GM12801 (cell line): ENCODE results near the gene ABHD17C.

Experiments used
- TF ChIP-seq, protein P1 (sequence below): IDR thresholded peaks from one replicate; pipeline ENCODE4 v1.5.1; 2011; ENCODE audit warnings: control low read depth; ENCODE audit not compliant: insufficient read length; ENCODE audit errors: extremely low read depth

Gene ABHD17C

DNA sequence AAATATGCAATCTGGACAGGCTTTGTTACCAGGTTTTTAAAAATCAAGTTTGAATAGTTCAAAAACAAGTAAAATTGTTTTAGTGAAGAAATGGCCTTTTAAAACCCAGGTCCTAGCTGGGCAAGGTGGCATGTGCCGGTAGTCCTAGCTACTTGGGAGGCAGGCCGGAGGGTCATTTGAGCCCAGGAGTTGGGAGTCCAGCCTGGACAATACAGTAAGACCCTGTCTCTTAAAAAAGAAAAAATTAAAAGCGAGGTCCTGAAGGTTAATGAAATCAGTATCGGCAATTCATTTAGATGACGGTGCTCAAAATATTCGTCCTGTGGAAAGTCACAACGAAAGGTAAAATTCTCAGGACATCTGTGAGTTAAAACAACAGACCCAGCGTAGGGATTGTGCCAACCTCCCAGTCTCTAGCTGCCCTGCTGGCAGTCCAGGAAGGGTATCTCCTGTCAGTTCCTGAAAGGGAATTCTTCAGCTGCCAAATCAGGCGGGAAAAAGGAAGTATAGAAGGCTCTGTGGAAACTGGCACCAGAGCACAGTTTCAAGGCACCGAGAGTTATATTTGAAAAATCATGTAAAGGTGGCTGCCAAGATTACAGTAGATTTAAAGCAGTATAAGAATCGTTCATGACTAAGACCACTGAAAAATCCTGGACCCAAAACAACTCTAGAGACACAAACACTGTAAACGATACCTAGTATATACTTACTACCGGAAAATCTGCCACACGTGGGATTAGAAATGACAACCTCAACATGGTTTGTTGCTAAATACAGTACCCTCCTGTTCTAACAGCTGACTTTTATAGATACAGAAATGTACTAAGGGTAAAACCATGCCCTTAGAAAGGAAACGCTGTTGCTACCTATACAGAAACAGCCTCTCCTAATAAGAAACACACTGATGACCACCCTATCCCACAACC is 1.2 kb upstream of the ABHD17C start:
- TF ChIP-seq, protein P1, sequence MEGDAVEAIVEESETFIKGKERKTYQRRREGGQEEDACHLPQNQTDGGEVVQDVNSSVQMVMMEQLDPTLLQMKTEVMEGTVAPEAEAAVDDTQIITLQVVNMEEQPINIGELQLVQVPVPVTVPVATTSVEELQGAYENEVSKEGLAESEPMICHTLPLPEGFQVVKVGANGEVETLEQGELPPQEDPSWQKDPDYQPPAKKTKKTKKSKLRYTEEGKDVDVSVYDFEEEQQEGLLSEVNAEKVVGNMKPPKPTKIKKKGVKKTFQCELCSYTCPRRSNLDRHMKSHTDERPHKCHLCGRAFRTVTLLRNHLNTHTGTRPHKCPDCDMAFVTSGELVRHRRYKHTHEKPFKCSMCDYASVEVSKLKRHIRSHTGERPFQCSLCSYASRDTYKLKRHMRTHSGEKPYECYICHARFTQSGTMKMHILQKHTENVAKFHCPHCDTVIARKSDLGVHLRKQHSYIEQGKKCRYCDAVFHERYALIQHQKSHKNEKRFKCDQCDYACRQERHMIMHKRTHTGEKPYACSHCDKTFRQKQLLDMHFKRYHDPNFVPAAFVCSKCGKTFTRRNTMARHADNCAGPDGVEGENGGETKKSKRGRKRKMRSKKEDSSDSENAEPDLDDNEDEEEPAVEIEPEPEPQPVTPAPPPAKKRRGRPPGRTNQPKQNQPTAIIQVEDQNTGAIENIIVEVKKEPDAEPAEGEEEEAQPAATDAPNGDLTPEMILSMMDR, result no peak

DNA sequence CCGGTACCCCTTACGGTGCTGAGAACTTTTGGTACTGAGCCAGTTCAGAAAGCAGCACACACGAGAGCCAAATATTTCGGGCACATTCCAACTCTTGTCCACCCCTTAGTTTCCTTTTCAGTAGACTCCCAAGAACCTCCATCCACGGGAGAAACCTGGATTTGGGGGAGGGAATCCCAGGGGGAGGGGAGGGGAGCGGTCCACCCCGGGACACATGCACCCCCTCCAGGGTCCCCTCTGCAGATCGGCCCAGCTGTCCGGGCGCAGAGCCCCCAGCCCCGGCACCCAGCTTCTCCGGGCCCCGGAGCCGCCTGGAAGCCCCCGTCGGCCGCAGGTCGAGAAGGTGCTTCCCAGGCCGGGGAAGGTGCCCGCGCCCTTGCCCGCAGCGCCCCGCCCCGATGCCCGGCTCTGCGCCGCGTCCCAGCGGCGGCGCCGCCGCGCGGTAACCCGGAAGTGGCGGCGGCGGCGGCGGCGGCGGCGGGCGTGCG is 455 bp upstream of the ABHD17C start:
- TF ChIP-seq, protein P1, result no peak

DNA sequence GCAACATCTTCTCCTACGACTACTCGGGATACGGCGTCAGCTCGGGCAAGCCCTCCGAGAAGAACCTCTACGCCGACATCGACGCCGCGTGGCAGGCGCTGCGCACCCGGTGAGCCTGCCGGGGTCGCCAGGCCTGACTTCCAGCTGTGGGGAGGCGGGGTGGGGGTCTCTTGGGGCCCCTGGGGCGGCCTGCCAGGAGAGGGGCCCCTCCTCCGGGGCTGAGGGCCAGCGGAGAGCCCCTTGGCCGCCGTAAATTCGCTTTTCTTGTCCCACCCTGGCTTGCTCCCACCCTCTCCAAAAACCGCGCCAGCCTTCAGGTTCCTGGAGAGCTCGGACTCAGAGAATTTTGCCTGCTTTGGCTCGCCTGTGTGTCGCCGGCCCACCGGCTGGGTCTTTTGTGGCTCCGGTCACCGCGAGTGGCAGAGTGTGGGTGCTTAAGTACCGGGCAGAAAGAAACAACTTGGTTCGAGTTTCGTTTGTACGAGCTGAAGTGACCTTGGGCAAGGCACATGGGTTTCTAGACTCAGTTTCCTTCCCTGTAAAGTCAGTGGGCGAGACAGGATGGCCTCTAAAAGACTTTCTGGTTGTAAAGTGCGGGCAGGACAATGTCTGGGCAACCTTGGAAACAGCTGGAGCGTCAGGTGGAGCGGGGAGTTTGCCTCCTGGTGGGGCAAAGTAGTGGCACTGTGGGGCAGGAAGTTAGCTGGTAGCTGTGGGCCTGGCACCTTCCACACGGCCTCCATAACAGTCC is 976 bp downstream of the ABHD17C start:
- TF ChIP-seq, protein P1, result no peak

DNA sequence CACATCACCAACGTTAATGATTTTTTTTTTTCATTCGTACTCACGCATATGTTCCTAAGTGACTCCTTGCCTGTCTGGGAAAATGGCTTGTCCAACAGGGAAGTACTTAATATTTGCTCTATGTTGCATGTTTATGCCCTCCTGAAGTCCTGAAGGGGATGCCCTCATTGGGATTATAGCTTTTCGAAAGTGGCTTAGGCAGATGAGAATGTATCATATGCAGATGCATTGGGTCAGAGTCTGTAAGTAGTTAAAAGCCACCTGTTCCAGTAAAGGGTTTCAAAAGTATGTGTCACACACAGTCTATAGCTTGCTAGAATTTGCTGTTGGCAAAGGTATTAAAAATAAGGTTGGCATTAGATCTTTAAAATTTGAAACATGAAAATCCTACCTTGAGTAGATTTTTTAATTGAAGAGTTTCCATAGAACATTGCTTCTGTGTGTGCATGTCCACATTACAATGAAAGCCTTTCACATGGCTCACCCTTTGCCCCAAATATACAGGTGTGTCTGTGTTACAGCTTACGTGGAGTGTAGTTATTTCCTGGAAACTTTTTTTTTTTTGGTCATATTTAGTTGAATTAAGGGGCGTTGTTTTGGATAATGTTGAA is 2.1 kb downstream of the ABHD17C start:
- TF ChIP-seq, protein P1, result no peak

DNA sequence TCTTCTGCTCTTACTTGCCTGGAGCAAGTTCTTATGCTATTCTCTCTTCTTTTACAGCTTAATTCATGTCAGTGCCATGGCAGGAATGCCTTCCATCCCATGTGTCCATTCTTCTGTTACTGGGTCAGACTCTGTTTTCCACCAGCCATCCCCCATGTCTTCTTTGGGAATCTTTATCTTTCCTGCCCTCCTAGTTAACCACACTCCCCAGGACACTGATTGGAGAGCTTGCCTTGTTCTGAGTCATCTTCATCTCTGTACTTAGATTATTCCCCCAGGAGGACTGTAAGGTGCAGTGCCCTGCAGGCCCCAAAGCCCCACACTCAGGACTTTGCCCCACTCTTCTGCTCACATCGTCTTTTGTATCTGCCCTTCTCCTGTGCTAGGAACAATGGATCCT is 3.6 kb downstream of the ABHD17C start:
- TF ChIP-seq, protein P1, result no peak

- TF ChIP-seq, protein P1, result no peak
Observed at GRCh38 chr15:80699981-80700380, 4.9 kb downstream of the ABHD17C start.
